Liver (tissue), 3 donors: ENCODE data around the gene NACA.

Source experiments
- CTCF ChIP-seq: fragments of 150-350 bp; IDR thresholded peaks from 2 replicates; pipeline ENCODE4 v1.5.1; 2017; ENCODE audit warnings: improper control_type of control experiment, low read depth, low read length; ENCODE audit not compliant: missing input control
- FOXA1 ChIP-seq: IDR thresholded peaks from 2 replicates; pipeline ENCODE4 v1.6.1; 2016; ENCODE audit warnings: antibody characterized with exemption
- GABPA ChIP-seq, 2 donors: IDR thresholded peaks in 1 of 2; conservative IDR thresholded peaks in 1 of 2; 2 replicates each; pipeline ENCODE4 v1.6.1; 2016; ENCODE audit warnings: antibody characterized with exemption in 2 of 2, mild to moderate bottlenecking in 1 of 2, moderate library complexity in 1 of 2
- HNF4A ChIP-seq, 2 donors: conservative IDR thresholded peaks; 2 replicates each; pipeline ENCODE4 v1.6.1; 2016; ENCODE audit warnings: antibody characterized with exemption in 2 of 2, mild to moderate bottlenecking in 2 of 2
- JUND ChIP-seq, 2 donors: IDR thresholded peaks; 2 replicates each; pipeline ENCODE4 v1.6.1; 2016; ENCODE audit warnings: antibody characterized with exemption in 2 of 2
- REST ChIP-seq: IDR thresholded peaks from 2 replicates; pipeline ENCODE4 v1.6.1; 2016; ENCODE audit warnings: antibody characterized with exemption, mild to moderate bottlenecking
- SP1 ChIP-seq: IDR thresholded peaks from 2 replicates; pipeline ENCODE4 v1.6.1; 2018; ENCODE audit warnings: antibody characterized with exemption, mild to moderate bottlenecking
- TF ChIP-seq, protein P1 (sequence below): IDR thresholded peaks from 2 replicates; pipeline ENCODE4 v1.6.1; 2016; ENCODE audit warnings: antibody characterized with exemption
- donor health status: healthy.
- donor health status: healthy.

- TF ChIP-seq, protein P1, sequence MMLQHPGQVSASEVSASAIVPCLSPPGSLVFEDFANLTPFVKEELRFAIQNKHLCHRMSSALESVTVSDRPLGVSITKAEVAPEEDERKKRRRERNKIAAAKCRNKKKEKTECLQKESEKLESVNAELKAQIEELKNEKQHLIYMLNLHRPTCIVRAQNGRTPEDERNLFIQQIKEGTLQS = no peak
- TF ChIP-seq JUND (IDR thresholded peaks at IDR 0.05) (no peak), CTCF (no peak), REST (no peak), FOXA1 (no peak), HNF4A (conservative IDR thresholded peaks at IDR 0.05) (no peak), GABPA (IDR thresholded peaks at IDR 0.05 in 1 of 2, conservative IDR thresholded peaks at IDR 0.05 in 1 of 2) (no peak), SP1 (no peak)
Observed at GRCh38 chr12:56724701-56724971, 463 bp downstream of the NACA start.
